ENCODE measurements around the gene DLGAP1.

DNA sequence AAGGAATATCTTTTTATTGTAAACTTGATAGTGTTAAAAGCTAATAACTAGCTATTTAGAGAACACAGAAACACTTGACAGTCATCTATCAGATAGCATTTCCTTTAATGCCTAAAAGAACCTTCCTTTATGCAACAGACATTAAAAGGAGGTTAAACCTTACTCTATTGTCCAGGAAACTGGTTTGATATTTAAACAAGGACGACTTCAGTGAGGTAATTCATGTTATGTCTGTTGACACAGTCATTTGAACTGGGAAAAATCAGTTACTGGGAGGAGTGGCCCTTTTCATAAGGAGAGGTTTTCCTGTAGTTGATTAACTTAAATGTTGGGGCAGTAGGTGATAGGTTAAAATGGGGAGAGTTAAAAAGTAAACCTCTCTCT, 998.4 kb downstream of the DLGAP1 start:
- TF ChIP-seq PATZ1 (CRISPR knock-in tag; IDR thresholded peaks at IDR 0.05; ENCODE audit: borderline replicate concordance) (no peak), ARNTL (CRISPR knock-in tag; IDR thresholded peaks at IDR 0.05; ENCODE audit: borderline replicate concordance, low read depth) (no peak), ISL1 (CRISPR knock-in tag; IDR thresholded peaks at IDR 0.05) (no peak), PPARA (CRISPR knock-in tag; IDR thresholded peaks at IDR 0.05; ENCODE audit: borderline replicate concordance) (no peak), RARB (CRISPR knock-in tag; IDR thresholded peaks at IDR 0.05) (no peak), CREB5 (CRISPR knock-in tag; IDR thresholded peaks at IDR 0.05; ENCODE audit: low read depth) (no peak), ZFP3 (CRISPR knock-in tag; IDR thresholded peaks at IDR 0.05) (no peak), OSR1 (CRISPR knock-in tag; IDR thresholded peaks at IDR 0.05) (no peak), GLIS3 (CRISPR knock-in tag; IDR thresholded peaks at IDR 0.05) (no peak), CSDC2 (CRISPR knock-in tag; IDR thresholded peaks at IDR 0.05) (no peak), CSRNP3 (CRISPR knock-in tag; IDR thresholded peaks at IDR 0.05) (no peak)
- TF ChIP-seq, protein P1, sequence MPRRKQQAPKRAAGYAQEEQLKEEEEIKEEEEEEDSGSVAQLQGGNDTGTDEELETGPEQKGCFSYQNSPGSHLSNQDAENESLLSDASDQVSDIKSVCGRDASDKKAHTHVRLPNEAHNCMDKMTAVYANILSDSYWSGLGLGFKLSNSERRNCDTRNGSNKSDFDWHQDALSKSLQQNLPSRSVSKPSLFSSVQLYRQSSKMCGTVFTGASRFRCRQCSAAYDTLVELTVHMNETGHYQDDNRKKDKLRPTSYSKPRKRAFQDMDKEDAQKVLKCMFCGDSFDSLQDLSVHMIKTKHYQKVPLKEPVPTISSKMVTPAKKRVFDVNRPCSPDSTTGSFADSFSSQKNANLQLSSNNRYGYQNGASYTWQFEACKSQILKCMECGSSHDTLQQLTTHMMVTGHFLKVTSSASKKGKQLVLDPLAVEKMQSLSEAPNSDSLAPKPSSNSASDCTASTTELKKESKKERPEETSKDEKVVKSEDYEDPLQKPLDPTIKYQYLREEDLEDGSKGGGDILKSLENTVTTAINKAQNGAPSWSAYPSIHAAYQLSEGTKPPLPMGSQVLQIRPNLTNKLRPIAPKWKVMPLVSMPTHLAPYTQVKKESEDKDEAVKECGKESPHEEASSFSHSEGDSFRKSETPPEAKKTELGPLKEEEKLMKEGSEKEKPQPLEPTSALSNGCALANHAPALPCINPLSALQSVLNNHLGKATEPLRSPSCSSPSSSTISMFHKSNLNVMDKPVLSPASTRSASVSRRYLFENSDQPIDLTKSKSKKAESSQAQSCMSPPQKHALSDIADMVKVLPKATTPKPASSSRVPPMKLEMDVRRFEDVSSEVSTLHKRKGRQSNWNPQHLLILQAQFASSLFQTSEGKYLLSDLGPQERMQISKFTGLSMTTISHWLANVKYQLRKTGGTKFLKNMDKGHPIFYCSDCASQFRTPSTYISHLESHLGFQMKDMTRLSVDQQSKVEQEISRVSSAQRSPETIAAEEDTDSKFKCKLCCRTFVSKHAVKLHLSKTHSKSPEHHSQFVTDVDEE (CRISPR knock-in tag; IDR thresholded peaks at IDR 0.05), result no peak
- TF ChIP-seq, protein P2, sequence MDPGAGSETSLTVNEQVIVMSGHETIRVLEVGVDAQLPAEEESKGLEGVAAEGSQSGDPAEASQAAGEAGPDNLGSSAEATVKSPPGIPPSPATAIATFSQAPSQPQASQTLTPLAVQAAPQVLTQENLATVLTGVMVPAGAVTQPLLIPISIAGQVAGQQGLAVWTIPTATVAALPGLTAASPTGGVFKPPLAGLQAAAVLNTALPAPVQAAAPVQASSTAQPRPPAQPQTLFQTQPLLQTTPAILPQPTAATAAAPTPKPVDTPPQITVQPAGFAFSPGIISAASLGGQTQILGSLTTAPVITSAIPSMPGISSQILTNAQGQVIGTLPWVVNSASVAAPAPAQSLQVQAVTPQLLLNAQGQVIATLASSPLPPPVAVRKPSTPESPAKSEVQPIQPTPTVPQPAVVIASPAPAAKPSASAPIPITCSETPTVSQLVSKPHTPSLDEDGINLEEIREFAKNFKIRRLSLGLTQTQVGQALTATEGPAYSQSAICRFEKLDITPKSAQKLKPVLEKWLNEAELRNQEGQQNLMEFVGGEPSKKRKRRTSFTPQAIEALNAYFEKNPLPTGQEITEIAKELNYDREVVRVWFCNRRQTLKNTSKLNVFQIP (CRISPR knock-in tag; IDR thresholded peaks at IDR 0.05; ENCODE audit: borderline replicate concordance, low read depth), result no peak

Measured in SK-N-SH treated with all-trans-retinoic acid at 6 μM for 48 hours (cell line).